LNCaP clone FGC (cell line): ENCODE measurements around the gene POLD1.

ENCODE experiments used
- DNase-seq: peaks from one replicate; pipeline ENCODE4 v3.0.0-alpha.2; 2011; ENCODE audit warnings: low read depth
- H3K4me3 ChIP-seq: 2 replicates; pipeline ENCODE4 v1.5.1; 2011; ENCODE audit warnings: mild to moderate bottlenecking, low read depth, low read length, control low read depth
- CTCF ChIP-seq: IDR thresholded peaks from 2 replicates; pipeline ENCODE4 v1.5.1; 2012; ENCODE audit warnings: mild to moderate bottlenecking; ENCODE audit not compliant: control insufficient read depth, insufficient read depth; ENCODE audit errors: extremely low read depth

Gene POLD1

GRCh38 chr19:50420808-50421207 is 36.7 kb downstream of the POLD1 start:
- no peak for TF ChIP-seq CTCF
- H3K4me3 ChIP-seq: no peak overlapping the region
- no peak for DNase-seq

- TF ChIP-seq CTCF: no peak
- no peak for DNase-seq
- no peak overlapping the region for H3K4me3 ChIP-seq
Observed at GRCh38 chr19:50422397-50423278, 38.5 kb downstream of the POLD1 start.

- no peak for DNase-seq
- no peak for TF ChIP-seq CTCF
- no peak overlapping the region for H3K4me3 ChIP-seq
Observed at GRCh38 chr19:50423279-50424113, 39.3 kb downstream of the POLD1 start.

DNA sequence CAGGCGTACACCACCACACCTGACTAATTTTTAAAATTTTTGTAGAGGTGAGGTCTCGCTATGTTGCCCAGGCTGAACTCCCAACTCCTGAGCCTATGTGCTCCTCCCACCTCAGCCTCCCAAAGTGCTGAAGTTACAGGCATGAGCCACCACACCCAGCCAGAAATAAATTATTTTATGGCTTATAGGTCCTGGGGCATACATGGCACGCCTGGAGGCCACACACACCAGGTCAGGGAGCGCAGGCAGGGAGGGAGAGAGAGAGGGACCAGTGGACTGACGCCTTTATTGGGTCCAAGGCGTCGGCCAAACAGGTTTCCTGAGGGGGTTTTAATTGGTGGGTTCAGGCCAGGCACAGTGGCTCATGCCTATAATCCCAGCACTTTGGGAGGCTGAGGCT is 41.4 kb downstream of the POLD1 start:
- no peak for DNase-seq
- TF ChIP-seq CTCF: no peak
- no peak overlapping the region for H3K4me3 ChIP-seq

DNA sequence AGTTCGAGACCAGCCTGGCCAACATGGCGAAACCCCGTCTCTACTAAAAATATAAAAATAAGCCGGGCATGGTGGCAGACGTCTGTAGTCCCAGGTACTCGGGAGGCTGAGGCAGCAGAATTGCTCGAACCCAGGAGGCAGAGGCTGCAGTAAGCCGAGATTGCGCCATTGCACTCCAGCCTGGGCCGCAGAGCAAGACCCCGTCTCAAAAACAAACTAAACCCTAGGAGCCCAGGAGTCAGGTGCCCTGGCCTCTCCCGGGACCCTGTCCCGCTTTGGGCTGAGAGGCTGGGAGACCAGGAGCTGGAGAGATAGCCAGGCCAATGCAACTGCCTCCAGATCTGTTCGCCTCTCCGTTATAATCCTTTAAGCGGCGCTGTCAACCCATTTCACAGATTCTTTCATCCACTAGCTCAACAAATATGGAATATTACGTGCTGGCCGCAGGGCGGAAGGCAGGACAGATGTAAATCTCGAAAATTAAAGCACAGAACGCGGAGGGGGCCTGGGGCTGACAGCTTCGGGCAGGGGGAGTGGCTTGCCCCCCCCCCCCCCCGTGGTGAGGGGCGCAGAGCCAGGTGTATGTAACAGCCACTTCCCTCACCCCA is 43.3 kb downstream of the POLD1 start:
- TF ChIP-seq CTCF: no peak
- H3K4me3 ChIP-seq: no peak overlapping the region
- no peak for DNase-seq

DNA sequence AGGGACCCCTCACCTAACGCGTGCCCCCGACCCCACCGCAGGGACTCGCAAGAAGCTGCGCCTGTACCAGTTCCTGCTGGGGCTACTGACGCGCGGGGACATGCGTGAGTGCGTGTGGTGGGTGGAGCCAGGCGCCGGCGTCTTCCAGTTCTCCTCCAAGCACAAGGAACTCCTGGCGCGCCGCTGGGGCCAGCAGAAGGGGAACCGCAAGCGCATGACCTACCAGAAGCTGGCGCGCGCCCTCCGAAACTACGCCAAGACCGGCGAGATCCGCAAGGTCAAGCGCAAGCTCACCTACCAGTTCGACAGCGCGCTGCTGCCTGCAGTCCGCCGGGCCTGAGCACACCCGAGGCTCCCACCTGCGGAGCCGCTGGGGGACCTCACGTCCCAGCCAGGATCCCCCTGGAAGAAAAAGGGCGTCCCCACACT is 43.9 kb downstream of the POLD1 start:
- no peak for DNase-seq
- peak overlapping the region; percentile 28 for H3K4me3 ChIP-seq
- TF ChIP-seq CTCF: no peak
